Smooth muscle cell (in vitro differentiated cells): Measurements from ENCODE around the gene ENAH. TPM values are rescaled to one million over a fixed set of nuclear protein-coding genes. Genes with fewer than 3 reads are reported as not detected.
A peak's percentile ranks its signal among the peaks of the same experiment; 100 is the strongest.

ENCODE experiments used
- DNase-seq: peaks from one replicate; lab custom pipeline; 2025; ENCODE audit not compliant: unreplicated experiment; lab: John Stamatoyannopoulos, UW
- H2AFZ ChIP-seq: fragments of 200-600 bp; sonication (generic); 2 replicates; pipeline ENCODE4 v1.6.0; 2016; ENCODE audit warnings: antibody characterized with exemption, low read depth, mild to moderate bottlenecking
- H3F3A ChIP-seq: fragments of 200-600 bp; sonication (generic); 2 replicates; pipeline ENCODE4 v1.6.0; 2017; ENCODE audit warnings: antibody characterized with exemption, low read depth
- H3K27ac ChIP-seq: fragments of 200-600 bp; sonication (generic); 2 replicates; pipeline ENCODE4 v1.5.1; 2016; ENCODE audit warnings: low read depth, mild to moderate bottlenecking
- H3K27me3 ChIP-seq: fragments of 200-600 bp; sonication (generic); 2 replicates; pipeline ENCODE4 v1.6.1; 2016; ENCODE audit warnings: low read depth, mild to moderate bottlenecking
- H3K36me3 ChIP-seq: fragments of 200-600 bp; sonication (generic); 2 replicates; pipeline ENCODE4 v1.5.1; 2016; ENCODE audit warnings: low read depth
- H3K4me1 ChIP-seq: fragments of 200-600 bp; sonication (generic); 2 replicates; pipeline ENCODE4 v1.5.1; 2016; ENCODE audit warnings: low read depth
- H3K4me2 ChIP-seq: fragments of 200-600 bp; sonication (generic); 2 replicates; pipeline ENCODE4 v1.6.0; 2016; ENCODE audit warnings: mild to moderate bottlenecking
- H3K4me3 ChIP-seq: fragments of 200-600 bp; sonication (generic); 2 replicates; pipeline ENCODE4 v1.5.1; 2016; ENCODE audit warnings: mild to moderate bottlenecking
- H3K79me2 ChIP-seq: fragments of 200-600 bp; sonication (generic); 2 replicates; pipeline ENCODE4 v1.6.0; 2016; ENCODE audit warnings: low read depth, mild to moderate bottlenecking
- H3K9ac ChIP-seq: fragments of 200-600 bp; sonication (generic); 2 replicates; pipeline ENCODE4 v1.6.0; 2016; ENCODE audit warnings: low read depth
- H3K9me3 ChIP-seq: fragments of 200-600 bp; sonication (generic); replicated peaks from 2 replicates; pipeline ENCODE4 v1.5.1; 2016; ENCODE audit warnings: low read depth
- H4K20me1 ChIP-seq: fragments of 200-600 bp; sonication (generic); 2 replicates; pipeline ENCODE4 v1.6.0; 2016; ENCODE audit warnings: low read depth
- CTCF ChIP-seq: fragments of 200-600 bp; sonication (generic); IDR thresholded peaks from 2 replicates; pipeline ENCODE4 v1.5.1; 2017; ENCODE audit warnings: borderline replicate concordance, mild to moderate bottlenecking, antibody characterized with exemption; ENCODE audit not compliant: insufficient read depth, poor library complexity, severe bottlenecking
- WGBS: methylation state at CpG from one replicate; pipeline ENCODE4 v1.1.7; 2016; ENCODE audit warnings: low lambda C conversion rate; 5-methylcytosine and 5-hydroxymethylcytosine counted together
- polyA plus RNA-seq: library from polyadenylated mRNA; unstranded; fragments of >200 nt; fragmentation: Nextera tagmentation; extraction: Ambion mirVana; gene quantifications from 2 replicates; pipeline ENCODE4 v1.2.1, GENCODE V29; 2016
- total RNA-seq: library from RNA; depleted of rRNA; stranded (reverse); fragments of >200 nt; gene quantifications from 2 replicates; pipeline ENCODE4 v1.2.3, GENCODE V29; 2014

ENAH gene
- total and polyA plus RNA-seq, 2 experiments from 2014 or later = 39.3 to 147 TPM

GRCh38 chr1:225670356-225670755 lies 17.4 kb upstream of the ENAH start:
- Histone ChIP-seq H3K9me3 (no peaks in the 10 kb centered on the region), H3K79me2 (no peaks in the 10 kb centered on the region), H3K4me2 (no peak overlapping the region), H3K4me1 (no peaks in the 10 kb centered on the region), H4K20me1 (no peaks in the 10 kb centered on the region), H3K27ac (peak overlapping the region; percentile 61), H2AFZ (no peak overlapping the region), H3K4me3 (no peak overlapping the region), H3K36me3 (no peaks in the 10 kb centered on the region), H3K9ac (no peak overlapping the region), H3K27me3 (no peaks in the 10 kb centered on the region), H3F3A (no peaks in the 10 kb centered on the region)
- WGBS = 83% methylated on average over 7 of the region's 7 CpGs
- DNase-seq = no peak
- TF ChIP-seq CTCF = no peak

- H3K9ac ChIP-seq = no peak overlapping the region
- 67% methylated on average over 1 of the region's 1 CpG for WGBS
- no peak for TF ChIP-seq CTCF
- H3K4me3 ChIP-seq = no peak overlapping the region
- no peak for DNase-seq
- no peaks in the 10 kb centered on the region for H3K36me3 ChIP-seq
- H3K27ac ChIP-seq = no peak overlapping the region
- no peak overlapping the region for H3K4me2 ChIP-seq
- no peaks in the 10 kb centered on the region for H3K27me3 ChIP-seq
- H3F3A ChIP-seq = no peaks in the 10 kb centered on the region
- no peaks in the 10 kb centered on the region for H3K4me1 ChIP-seq
- no peaks in the 10 kb centered on the region for H4K20me1 ChIP-seq
- no peaks in the 10 kb centered on the region for H3K9me3 ChIP-seq
- no peaks in the 10 kb centered on the region for H3K79me2 ChIP-seq
- H2AFZ ChIP-seq = no peak overlapping the region
Observed at GRCh38 chr1:225668222-225668621, 15.3 kb upstream of the ENAH start.

GRCh38 chr1:225667362-225667761 lies 14.4 kb upstream of the ENAH start:
- Histone ChIP-seq H3K4me1 (no peaks in the 10 kb centered on the region), H3K9ac (no peak overlapping the region), H3F3A (no peaks in the 10 kb centered on the region), H3K36me3 (no peaks in the 10 kb centered on the region), H3K4me2 (no peak overlapping the region), H3K79me2 (no peaks in the 10 kb centered on the region), H3K27ac (no peak overlapping the region), H3K27me3 (no peaks in the 10 kb centered on the region), H3K9me3 (no peaks in the 10 kb centered on the region), H3K4me3 (no peak overlapping the region), H4K20me1 (no peaks in the 10 kb centered on the region), H2AFZ (no peak overlapping the region)
- DNase-seq = no peak
- whole genome bisulfite sequencing = 98% methylated on average over 4 of the region's 4 CpGs
- no peak for TF ChIP-seq CTCF

- Histone ChIP-seq H2AFZ (no peak overlapping the region), H3K4me1 (no peaks in the 10 kb centered on the region), H3K27ac (no peak overlapping the region), H3K36me3 (no peaks in the 10 kb centered on the region), H3K4me3 (no peak overlapping the region), H3K79me2 (no peaks in the 10 kb centered on the region), H3K9ac (no peak overlapping the region), H3K27me3 (no peaks in the 10 kb centered on the region), H4K20me1 (no peaks in the 10 kb centered on the region), H3K9me3 (no peaks in the 10 kb centered on the region), H3F3A (no peaks in the 10 kb centered on the region), H3K4me2 (no peak overlapping the region)
- 94% methylated on average over 4 of the region's 4 CpGs for WGBS
- no peak for DNase-seq
- no peak for TF ChIP-seq CTCF
Observed at GRCh38 chr1:225666495-225666894, 13.6 kb upstream of the ENAH start.
